Stimulated activated CD8-positive, alpha-beta memory T cell treated with anti-CD3 and anti-CD28 coated beads, Interleukin-2, amount 100 ng/mL, for 48 hours (primary cell): ENCODE measurements around the gene CLSTN1.
"Not testable (repeated sequence)": the region's sequence is repeated elsewhere in the genome, so short reads cannot be mapped to it uniquely, and the experiment has no call there.

Source experiments
- DNase-seq, 2 donors: peaks; one replicate each; pipeline ENCODE4 v3.0.0-alpha.2; 2020; ENCODE audit warnings: low read depth in 2 of 2

CLSTN1 gene

DNA sequence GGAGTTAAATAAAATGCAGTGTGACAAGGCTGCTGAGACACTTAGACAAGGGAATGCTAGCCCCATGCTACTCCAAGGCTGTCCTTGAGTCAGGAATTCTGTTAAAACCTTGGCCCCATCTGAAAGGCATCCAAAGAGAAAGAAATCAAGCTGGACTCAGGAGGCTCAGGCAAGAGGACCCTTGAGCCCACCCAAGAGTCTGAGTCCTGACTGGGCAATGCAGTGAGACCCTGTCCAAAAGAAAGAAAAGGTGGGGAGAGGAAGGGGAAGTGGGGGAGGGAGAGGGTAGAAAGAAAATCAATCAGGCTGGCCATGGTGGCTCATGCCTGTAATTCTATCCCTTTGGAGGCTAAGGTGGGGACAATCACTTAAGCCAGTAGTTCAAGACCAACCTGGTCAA is 26.7 kb downstream of the CLSTN1 start:
- DNase-seq: no peak

DNA sequence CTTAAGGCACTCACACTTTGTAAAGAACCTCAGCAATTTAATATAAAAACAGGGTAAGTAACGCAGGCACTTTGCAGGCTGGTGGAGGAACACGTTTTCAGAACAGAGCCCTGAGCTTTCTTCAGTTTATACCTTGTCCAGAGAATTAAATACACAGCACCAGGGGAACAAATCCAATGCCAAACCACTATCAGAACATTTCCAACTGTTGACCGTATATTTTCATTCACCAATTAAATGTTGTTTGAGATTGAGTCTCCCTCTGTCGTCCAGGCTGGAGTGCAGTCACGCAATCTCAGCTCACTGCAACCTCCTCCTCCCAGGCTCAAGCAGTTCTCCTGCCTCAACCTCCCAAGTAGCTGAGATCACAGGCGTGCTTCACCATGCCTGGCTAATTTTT is 29.7 kb downstream of the CLSTN1 start:
- DNase-seq: no peak

DNA sequence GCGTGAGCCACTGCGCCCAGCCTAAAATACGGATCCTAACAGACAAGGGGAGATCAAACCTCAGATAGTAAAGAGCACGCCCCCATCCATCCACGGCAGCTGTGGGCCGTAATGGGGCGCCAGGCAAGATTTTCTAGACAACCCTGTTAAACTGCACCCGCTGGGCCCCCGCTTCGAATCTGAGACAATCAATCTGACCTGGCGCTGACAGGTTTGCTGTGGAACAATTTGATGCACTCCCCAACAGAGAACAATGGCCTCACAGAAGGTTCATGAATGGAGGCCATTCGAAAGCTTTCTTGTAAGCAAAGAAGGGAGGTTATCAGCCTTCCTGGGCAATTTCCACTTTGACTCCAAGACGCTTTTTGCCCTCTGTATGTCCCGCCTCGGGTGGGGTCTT is 30.5 kb downstream of the CLSTN1 start:
- no peak for DNase-seq

DNA sequence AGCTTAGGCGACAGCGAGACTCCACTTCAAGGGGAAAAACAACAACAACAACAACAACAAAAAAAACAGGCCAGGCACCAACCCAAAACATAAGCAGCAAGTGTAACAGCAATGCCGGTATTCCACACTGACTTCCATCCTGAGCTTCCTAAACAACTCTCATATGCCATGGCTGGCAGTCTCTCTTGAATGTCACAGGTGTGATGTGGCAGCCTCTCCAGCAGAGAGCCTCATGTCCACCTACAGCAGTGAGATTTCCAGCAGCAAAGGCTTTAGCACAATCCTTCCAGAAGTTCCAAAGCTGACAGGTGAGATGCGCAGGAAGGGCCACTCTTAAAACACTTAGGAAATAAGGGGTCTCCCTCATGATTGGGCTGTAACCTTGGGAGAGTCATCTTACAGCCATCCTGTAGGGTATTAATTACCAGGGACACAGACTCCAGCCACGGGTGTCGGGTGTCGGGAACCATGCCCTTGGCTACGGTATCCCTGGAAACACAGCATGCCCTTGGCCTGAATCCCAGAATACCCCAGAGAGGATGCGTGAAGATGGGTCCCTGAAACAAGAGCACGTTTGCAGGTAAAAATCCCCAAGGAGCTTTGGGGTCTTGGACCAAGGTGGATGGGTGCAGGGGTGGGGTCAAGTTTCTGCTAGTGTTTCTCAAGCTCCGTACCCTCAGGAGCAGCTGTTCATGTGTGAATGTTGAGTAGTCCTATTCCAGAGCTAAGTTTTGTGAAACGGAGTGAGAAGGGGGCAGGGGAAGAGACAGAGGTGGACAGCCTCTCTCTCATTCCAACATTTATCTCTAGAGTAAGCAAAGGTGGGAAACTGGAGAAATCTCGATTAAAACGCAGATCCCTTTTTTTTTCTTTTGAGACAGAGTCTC is 31.4 kb downstream of the CLSTN1 start:
- no peak for DNase-seq

DNA sequence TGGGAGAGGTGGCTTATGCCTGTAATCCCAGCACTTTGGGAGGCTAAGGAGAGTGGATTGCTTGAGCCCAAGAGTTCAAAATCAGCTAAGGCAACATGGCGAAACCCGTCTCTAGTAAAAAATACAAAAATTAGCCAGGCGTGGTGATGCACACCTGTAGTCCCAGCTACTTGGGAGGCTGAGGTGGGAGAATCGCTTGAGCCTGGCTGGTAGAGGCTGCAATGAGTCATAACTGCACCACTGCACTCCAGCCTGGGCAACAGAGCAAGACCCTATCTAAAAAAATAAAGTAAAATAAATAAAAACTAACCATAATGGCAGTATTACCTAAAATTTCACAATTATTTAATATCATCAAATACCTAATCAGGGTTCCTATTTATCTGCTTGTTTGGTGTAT is 34.1 kb downstream of the CLSTN1 start:
- not testable (repeated sequence) for DNase-seq

DNA sequence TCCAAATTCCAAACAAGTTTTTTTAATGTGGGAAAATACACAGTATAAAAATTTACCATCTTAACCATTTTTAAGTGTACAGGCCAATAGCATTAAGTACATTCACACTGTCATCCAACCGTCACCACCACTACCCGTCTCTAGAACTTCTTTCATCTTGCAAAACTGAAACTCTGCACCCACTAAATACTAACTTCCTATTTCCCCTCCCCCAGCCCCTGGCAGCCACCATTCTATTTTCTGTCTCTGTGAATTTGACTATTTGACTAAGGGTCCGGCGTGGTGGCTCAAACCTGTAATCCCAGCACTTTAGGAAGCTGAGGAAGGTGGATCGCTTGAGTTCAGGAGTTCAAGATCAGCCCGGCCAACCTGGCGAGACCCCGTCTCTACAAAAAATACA is 36.1 kb downstream of the CLSTN1 start:
- peak; percentile 28 to 35 for DNase-seq

DNA sequence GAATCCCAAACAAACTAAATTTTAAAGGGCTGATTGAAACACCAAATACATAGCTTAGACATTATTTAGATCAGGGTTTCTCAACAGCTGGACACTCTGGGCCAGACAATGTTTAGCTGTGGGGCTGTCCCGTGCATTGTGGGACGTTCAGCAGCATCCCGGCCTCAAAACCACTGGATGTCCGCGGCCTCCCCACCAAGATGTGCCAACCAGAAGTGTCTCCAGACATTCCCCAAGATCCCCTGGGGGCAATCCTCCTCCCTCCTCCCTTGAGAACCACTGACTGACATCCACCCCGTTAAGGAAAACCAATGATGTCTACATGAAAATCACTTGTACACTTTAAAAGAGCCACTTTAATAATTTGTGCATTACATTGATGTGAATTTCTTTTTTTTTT is 38.4 kb downstream of the CLSTN1 start:
- no peak for DNase-seq

DNA sequence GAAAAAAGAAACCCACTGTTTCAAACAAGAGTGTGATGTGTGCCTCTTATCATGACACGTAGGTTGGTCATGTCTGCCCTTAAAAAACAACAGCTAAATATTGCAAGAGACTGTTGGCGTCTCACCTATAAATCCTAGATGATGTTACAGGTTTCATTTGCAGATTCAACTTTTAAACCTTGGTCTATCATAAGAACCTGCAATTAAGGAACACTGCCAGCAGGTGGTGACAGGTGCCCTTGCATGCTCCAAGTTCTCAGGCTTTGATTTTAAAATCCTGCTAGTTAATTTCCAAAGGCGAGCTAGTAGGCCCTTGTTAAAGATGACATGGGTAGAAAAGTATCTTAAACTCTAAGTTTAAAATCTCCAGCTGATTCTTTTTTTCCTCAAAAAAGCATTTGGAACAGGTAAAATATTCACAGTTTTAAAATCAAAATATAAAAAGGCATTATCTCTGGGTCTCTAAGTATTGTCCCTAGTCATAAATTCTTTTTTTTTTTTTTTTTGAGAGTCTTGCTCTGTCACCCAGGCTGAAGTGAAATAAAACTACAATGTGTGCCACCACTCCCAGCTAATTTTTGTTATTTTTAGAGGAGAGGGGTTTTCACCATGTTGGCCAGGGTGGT is 39.1 kb downstream of the CLSTN1 start:
- peak; percentile 24 to 43 for DNase-seq

DNA sequence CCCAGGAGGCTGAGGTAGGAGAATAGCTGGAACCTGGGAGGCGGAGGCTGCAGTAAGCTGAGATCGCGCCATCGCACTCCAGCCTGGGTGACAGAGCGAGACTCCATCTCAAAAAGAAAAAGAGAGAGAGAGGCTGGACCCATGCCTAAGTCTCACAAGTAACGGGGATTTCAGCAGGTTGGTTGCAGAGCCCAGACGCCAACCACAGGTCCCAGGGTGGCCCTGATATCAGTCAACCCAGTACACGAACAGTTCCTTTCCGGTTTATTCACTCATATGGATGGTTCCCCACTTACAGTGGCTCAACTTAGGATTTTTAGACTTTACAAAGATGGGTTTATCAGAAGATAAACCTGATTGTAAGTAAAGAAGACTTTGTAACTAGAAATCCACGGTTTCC is 40.9 kb downstream of the CLSTN1 start:
- DNase-seq: no peak

DNA sequence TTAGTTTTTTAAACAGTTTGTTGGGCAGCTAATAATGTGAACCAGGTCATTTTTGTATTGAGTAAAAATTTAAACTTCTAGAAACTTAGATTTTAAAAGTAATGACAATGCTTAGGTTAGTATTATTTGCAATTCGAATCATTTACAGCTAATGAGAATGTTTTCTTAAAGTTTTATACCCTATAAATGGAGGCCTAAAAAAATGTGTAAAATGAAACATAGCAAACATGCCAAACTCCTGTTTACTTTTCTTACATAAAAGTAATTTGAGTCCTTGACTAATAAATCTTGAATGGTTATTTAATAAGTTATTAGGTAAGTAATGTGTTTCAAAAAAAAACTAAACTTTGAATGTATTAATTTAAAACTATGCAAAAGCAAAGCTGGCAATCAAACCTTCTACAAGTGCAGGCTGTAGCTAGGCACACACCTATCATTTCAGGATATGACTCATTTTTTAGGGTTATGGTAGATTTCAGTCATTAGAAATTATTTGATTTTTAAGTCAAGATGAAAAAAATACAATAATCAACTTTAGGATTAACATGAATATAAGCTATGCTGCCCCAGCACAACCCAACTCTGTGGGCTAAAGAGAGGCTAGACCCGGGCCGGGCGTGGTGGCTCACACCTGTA is 41.5 kb downstream of the CLSTN1 start:
- no peak for DNase-seq

DNA sequence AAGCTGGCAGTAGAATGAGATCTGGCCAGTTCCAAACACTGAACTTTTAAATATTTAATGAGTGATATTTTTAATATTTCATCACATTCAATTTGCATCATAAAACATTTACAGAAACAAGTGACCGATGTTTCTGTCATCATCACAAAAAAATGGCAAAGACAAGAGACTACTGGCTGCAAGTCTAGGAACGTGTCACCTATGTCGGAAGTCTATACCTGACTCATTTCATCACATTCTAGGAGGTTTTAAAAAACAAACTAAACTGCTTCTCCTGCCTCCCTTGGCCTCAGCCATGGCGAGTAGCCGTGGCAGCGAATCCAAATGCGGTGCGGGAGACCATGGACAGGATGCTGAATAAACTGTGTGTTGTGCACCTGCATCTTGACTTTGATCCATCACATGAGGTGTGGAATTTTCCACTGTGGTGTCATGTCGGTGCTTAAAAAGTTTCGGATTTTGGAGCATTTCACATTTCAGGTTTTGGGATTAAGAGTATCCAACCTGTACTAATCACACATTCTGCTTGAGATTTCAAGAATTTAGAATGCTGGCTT is 43.1 kb downstream of the CLSTN1 start:
- no peak for DNase-seq

DNA sequence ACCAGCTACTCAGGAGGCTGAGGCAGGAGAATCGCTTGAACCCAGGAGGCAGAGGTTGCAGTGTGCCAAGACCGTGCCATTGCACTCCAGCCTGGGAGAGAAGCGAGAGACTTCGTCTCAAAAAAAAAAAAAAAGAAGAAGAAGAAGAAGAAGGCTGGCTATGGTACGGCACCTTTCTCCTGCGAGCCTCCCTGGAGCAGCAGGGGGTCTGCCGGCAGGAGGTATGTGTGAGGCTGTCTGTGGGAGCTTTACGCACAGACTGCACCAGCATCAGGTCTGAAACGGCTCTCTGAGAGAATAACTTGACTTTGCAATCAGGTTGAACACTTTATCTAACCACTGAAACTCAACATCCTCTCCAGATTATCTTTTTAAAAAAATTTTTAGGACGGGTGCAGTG is 44.9 kb downstream of the CLSTN1 start:
- no peak for DNase-seq

DNA sequence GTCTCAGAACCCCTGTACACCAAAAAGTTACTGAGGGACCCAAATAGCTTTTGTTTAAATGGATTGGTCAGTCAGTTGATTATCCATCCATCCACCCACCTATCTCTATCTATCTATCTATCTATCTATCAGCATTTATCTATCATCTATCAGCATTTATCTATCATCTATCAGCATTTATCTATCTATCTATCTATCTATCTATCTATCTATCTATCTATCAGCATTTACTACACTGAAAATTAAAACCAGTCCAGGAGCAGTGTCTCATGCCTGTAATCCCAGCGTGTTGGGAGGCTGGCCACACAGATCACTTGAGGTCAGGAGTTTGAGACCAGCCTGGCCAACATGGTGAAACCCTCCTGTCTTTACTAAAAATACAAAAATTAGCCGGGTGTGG is 47.1 kb downstream of the CLSTN1 start:
- no peak for DNase-seq

DNA sequence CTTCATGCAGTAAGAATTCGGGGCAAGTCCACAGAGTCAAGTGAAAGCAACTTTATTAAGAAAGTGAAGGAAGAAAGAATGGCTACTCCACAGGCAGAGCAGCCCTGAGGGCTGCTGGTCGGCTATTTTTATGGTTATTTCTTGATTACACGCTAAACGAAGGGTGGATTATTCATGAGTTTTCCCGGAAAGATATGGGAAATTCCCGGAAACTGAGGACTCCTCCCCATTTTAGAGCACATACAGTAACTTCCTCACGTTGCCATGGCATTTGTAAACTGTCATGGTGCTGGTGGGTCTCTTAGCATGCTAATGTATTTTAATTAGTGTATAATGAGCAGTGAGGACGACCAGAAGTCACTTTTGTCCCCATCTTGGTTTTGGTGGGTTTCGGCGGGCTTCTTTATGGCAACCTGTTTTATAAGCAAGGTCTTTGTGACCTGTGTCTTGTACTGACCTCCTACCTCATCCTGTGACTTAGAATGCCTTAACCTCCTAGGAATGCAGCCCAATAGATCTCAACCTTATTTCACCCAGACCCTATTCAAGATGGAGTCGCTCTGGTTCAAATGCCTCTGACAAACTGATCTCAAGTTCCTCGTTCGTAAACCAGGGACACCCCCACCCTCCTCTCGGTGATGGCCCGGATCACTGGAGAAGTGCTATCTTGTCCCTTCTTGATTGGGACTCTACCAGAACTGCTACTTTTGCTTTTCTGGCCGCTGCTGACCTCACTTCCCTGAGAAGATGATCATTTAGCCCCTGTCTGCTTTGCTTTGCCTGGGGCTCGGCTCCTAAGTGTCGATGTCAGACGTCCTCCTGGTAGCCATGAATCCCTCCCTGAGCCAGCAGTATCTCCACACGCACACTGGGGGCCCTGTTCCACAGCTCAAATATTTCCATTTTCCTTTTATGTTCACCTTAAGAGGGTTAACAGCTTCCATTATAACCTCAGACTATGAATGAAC is 48.8 kb downstream of the CLSTN1 start:
- DNase-seq: no peak

DNA sequence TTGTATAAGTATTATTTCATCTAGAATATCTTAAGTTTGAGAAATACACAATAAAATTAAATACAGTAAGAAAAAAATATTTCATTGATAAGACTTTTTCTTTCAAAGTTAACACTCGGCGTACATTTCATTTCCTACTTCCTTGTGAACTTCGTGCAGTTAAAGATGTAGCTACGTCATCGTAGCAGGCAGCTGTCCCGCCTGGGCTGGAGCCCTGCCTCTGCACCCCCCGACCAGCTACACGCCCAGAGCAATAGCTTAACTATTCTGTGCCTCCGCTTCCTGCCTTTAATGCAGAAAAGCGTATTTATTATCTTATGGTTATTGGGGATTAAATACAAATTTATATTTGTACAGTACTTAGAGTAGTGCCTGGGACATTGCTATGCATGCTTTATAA is 53.5 kb downstream of the CLSTN1 start:
- no peak for DNase-seq

DNA sequence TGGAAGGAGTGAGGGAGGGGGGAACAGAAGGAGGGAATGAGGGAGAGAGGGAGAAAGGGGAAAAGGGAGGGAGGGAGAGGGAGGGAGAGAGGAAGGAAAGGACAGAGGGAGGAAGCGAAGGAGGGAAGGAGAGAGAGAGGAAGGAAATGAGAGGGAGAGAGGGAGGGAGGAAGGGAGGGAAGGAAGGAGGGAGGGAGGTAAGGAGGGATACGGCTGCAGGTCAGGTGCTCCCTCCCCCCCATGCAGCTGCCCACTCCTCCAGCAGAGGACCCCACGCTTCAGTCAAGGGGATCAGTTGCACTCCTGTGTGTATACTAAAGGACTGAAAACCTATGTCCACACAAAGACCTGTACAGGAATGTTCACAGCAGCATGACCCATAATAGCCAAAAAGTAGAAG is 54.8 kb downstream of the CLSTN1 start:
- DNase-seq: no peak

DNA sequence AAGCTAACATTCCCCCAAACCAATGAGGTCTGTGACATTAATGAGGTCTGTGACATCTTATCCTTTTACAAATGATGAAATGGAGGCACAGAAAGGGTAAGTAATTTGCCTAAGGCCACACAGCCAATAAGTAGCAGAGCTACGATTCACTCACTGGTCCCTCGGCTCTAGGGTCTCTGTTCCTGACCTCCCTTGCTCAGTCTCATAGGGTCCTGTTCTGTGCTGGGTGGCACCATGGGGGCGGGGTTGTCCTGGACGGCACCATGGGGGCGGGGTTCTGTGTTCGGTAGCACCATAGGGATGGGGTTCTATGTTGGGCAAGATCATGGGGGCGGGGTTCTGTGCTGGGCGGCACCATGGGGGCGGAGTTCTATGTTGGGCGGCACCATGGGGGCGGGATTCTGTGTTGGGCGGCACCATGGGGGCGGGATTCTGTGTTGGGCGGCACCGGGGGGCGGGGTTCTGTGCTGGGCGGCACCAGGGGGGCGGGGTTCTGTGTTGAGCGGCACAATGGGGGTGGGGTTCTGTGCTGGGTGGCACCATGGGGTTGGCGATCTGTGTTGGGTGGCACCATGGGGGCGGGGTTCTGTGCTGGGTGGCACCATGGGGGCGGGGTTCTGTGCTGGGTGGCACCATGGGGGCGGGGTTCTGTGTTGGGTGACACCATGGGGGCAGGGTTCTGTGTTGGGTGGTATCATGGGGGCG is 55.6 kb downstream of the CLSTN1 start:
- DNase-seq: peak; percentile 3 to 26

DNA sequence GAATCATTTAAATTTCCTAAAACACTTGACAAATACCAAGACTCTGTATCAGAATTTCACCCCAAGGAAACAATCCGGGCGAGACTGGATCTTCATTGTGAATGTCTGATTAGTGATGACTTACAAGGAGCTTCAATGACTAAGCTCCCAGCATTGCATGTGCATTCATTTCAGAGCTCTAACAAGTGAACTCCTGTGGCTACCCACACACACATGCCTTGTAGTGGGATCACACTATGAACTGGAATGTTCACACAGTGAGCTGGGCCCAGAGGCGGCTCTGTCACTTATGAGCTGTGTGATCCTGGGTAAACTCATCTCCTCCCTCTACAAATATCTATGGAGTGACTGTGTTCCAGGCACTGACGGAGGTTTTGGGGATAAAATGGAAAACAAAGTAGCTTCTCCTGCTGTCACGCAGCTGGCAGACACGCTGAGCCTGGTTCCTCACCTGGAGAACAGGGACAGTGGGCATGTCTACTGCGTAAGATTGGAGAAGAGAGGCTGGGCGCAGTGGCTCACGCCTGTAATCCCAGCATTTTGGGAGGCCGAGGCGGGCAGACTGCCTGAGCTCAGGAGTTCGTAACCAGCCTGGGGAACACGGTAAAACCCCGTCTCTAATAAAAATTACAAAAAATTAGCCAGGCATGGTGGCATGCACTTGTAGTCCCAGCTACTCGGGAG is 56.9 kb downstream of the CLSTN1 start:
- DNase-seq: no peak

DNA sequence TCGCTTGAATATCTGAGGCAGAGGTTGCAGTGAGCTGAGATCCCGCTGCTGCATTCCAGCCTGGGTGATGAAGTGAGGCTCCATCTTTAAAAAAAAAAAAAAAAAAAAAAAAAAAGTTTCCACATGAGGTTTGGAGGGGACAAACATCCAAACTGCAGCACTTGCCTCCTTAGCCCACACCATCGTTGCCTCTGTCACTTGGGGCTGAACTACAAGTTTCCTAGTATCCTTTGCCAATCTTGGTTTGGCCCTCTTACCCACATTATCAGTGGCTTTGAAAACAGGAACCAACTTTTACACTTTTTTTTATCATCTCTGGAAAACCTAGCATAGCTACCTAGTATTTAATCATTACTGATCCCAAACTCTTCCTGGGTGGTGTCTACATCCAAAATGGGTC is 59.2 kb downstream of the CLSTN1 start:
- no peak for DNase-seq

DNA sequence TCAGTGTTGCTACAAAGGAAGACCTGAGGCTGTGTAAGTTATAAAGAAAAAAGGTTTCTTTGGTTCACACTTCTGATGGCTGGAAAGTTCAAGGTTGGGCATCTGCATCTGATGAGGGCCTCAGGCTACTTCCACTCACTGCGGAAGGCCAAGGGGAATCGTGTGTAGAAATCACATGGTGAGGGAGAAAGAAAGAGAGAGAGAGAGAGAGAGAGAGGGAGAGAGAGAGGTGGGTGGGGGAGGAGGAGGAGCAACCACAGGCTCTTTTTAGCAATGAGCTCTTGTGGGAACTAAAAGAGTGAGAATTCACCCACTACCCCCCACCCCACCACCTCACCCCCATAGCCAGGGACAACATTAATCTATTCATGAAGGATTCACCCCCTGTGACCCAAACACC is 59.9 kb downstream of the CLSTN1 start:
- DNase-seq: no peak
